Stimulated activated CD8-positive, alpha-beta memory T cell treated with anti-CD3 and anti-CD28 coated beads, Interleukin-15, amount 100 ng/mL, for 1 hour (primary cell): ENCODE data around the gene KRTAP10-1.
A peak's percentile ranks its signal among the peaks of the same experiment; 100 is the strongest.
"Not testable (repeated sequence)": the region's sequence is repeated elsewhere in the genome, so short reads cannot be mapped to it uniquely, and the experiment has no call there.

ENCODE experiments used
- DNase-seq: peaks from one replicate; pipeline ENCODE4 v3.0.0-alpha.2; 2020; ENCODE audit warnings: low read depth

KRTAP10-1 gene

GRCh38 chr21:44515359-44516165, 24.4 kb downstream of the KRTAP10-1 start:
- no peak for DNase-seq

DNA sequence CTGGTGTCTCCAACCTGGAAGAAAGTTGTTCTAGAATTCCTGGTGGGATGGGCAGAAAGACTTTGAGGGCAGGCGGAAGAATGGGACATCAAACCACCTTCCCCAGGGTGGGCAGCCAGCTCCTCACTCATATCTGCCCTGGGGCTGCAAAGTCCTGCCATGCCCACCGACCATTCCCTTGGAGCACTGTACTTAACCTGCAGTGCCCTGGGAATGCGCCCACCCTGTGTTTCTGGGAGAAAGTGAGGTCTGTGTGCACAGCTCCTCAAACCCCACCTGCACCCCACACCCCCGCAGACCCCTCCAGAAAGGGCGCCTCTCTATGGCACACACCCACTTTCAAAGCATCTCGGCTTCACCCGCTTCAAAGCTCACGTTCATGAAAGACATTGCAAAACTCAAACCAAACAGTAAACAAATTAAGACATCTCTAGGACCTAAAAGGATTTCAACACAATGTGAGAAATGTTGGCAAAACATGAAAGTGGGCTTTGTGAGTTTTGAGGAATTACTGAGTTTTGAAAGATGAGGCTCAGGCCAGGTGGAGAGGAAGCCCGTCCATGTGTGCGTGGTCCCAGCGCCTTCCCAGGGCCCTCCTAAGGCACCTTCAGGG, 25.1 kb downstream of the KRTAP10-1 start:
- DNase-seq: no peak

DNA sequence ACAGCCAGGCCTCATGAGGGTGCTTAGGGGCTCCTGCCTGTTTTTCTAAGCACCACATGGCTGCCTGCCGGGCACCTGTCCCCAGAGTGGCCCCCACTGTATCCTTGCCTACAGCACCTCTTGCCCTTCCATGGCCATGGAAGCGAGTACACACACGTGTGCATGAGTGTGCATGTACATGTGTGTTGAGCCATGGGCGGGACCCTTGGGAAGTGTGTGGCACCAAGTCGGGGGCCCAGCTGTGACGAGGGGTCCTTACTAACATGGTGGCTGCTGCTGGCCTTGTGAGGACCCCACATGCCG, 25.8 kb downstream of the KRTAP10-1 start:
- no peak for DNase-seq

GRCh38 chr21:44513389-44514217, 26.4 kb downstream of the KRTAP10-1 start:
- no peak for DNase-seq

DNA sequence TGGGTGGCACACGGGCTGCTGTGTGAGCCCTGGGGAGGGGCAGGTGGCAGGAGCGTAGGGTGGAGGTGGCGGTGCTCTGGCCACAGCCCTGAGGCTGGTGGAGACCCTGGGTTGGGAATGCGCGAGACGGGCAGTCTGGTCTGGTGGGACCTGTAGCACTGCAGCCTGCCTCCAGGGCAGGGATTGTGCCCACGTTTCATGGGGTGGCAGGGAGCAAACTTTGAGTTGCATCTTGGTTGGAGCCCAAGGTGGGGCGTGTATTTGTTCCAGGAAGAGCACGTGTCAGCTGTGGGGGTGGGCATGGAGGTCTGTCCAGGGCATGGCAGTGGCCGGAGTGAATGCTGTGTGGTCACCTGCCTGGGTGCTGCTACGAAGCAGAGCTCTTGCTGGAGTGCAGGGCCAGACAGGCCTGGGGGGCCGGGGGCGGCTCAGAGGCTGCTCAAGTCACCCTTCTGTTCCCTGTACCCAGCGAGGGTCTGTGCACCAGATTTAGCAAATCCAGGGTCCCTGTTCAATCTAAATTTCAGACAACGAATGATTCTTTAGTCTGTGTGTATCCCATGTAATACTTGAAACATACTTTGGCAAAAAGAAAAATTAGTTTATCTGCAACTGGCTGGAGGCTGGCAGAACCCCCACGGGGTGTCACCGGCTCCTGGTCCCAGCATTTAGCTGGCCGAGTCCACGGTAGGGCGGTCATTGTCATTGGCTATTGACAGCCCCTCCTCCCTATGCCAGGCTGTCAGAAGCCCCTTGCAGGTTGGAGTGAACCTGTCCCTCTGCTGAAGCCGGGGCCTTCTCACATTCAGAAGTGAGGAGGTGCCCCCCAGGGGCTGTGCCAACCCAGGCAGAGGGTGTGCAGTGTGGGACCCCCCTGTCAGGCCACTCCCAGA, 27.3 kb downstream of the KRTAP10-1 start:
- DNase-seq: no peak

DNA sequence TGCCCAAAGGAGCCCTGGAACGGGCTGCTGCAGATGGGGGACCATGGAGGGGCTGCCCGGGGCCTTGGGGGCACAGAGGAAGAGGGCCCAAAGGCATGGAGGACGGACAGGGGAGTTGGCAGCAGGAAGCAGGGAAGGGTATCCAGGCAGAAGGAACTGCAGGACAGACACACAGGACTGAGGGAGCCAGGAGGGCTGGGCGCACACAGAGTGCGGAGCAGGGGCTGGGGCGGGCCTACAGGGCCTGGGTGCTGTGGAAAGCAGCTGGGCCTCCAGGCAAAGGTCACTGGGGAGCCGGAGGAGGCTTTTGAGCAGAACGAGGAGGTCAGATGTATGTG, 28.1 kb downstream of the KRTAP10-1 start:
- no peak for DNase-seq

DNA sequence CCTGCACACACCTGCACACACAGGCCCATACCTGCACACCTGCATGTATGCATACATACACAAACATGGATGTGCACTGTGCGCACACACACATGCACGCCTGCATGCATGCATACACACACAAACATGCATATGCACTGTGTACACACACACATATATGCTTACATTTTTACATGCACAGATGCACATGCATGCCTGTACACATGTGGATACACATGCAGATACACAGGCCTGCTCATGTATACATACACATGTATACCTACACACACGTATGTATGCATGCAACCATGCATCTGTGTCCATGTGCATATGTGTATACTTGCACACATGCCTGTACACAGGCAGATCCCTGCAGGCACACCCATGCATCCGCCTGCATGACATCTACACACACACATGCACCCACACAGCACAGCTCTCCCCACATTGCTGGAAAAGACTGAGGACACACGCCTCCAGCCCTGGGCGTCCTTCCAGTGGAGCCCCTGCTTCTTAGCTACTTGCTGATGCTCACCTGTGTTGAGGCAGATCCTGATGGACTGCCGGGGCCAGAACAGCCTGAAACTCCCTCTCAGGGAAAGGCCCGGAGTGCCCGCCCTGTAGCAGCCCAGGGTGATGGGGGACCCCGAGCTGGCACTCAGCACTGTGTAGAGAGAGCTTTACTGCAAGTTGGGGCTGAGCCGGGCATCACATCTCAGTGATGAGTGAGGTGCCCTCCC, 28.6 kb downstream of the KRTAP10-1 start:
- no peak for DNase-seq

DNA sequence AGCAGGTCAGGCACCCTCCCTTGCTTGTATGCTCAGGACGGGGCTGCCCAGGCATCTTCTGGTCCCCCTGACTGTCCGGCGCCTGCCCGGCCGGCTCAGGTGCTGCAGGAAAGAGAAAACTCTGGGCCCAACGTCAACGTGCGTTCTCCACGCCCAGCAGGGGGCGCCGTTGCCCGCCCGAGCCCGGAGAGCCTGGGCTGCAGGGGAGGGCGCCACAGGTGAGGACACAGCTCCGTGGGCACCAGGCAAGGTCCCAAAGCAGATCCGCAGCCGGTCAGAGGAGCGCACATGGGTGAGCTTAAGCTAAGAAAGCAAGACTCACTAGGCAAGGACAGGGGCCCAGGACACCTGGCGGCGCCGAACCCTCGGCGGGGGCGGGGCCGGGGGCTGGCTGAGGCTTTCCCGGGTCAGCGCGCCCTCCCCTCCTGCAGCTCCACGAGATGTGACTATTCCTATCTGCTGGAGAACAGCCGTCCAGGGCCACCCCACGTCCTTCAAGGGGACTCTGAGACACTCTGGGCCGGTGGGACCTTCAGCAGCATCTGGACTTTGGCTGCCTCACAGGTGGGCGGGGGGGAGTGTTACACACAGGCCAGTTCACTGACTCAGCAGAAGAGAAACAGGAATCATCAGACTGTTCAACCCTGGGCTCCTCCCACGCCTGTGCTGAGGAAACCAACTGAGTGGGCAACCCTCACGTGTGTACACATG, 29.3 kb downstream of the KRTAP10-1 start:
- DNase-seq: peak; percentile 61

DNA sequence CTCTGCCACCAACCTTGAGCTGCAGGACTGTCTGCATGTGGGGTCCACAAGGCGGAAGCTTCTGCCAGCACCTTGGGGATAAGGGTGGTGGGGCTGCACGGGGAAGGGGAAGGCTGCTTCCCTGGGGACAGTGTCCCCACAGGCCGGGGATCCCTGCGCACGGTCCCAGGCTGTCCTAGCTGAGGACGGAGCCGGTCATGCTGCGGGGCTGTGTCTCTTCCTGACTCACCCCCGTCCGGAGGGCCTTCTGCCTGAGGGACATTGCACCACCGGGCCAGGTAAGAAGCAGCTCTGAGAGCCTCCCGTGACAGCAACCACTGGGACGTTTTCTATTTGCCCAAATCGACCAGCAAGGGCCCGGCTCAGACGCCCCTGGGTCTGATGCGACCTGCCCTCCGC, 29.9 kb downstream of the KRTAP10-1 start:
- DNase-seq: no peak

- DNase-seq: no peak
Observed at GRCh38 chr21:44509539-44509938, 30.5 kb downstream of the KRTAP10-1 start.

- DNase-seq: no peak
Observed at GRCh38 chr21:44508711-44509445, 31.1 kb downstream of the KRTAP10-1 start.

- no peak for DNase-seq
Observed at GRCh38 chr21:44508426-44508710, 31.6 kb downstream of the KRTAP10-1 start.

DNA sequence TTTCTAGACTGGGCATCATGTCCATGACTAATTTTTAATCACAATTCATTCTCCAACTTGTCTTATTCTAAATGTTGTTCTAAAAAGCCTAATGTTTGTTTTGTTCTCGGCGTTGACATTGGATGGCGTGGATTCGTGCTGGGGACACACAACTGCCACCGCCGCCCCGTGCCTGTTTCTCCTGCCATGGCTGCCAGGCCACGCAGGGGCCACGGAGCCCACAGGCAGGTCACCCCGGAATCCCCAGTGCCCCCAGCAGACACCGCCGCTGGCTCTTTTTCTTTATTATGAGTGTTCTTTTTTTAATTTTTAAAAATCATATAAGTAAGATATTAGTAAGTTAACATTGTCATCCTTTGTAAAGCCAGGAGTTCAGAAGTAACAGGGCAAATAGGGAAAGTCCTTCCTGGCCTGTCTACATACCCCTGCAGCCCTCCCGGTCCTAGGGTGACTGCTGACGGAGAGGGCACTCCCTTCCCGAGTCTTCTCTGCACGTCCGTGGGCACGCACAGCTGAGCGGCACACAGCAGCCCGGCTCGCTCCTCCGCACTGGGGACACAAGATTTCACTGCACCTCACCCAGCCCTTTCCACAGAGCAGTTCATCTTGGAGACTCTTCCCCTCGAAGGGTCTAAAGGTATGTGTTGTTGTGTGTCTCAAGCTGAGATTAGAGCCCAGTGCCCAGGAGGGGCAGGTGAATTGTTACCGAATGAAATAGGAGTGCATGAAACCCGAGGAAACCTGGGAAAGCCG, 32.1 kb downstream of the KRTAP10-1 start:
- no peak for DNase-seq

GRCh38 chr21:44506279-44507255, 33.4 kb downstream of the KRTAP10-1 start:
- DNase-seq: no peak

- no peak for DNase-seq
Observed at GRCh38 chr21:44505673-44506278, 34.2 kb downstream of the KRTAP10-1 start.

DNA sequence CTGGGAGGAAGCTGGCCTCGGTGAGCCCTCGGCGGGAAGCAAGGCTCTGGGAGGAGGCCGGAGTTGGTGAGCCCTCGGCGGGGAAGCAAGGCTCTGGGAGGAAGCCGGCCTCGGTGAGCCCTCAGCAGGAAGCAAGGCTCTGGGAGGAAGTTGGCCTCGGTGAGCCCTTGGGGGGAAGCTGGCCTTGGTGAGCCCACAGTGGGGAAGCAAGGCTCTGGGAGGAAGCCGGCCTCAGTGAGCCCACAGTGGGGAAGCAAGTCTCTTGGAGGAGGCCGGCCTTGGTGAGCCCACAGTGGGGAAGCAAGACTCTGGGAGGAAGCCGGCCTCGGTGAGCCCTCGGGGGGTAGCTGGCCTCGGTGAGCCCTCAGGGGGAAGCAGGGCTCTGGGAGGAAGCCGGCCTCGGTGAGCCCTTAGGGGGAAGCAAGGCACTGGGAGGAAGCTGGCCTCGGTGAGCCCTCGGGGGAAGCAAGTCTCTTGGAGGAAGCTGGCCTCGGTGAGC, 36.0 kb downstream of the KRTAP10-1 start:
- DNase-seq: no peak

GRCh38 chr21:44503006-44503889, 36.7 kb downstream of the KRTAP10-1 start:
- DNase-seq: not testable (repeated sequence)
